ENCODE results near the gene SLC12A5. TPM values are rescaled to one million over a fixed set of nuclear protein-coding genes. Genes with fewer than 3 reads are reported as not detected.
A peak's percentile ranks its signal among the peaks of the same experiment; 100 is the strongest.

Gene SLC12A5
- polyA plus RNA-seq, 2 of the 4 experiments (the other 2 are of a cell fraction), result 3.0 to 10.8 TPM

DNA sequence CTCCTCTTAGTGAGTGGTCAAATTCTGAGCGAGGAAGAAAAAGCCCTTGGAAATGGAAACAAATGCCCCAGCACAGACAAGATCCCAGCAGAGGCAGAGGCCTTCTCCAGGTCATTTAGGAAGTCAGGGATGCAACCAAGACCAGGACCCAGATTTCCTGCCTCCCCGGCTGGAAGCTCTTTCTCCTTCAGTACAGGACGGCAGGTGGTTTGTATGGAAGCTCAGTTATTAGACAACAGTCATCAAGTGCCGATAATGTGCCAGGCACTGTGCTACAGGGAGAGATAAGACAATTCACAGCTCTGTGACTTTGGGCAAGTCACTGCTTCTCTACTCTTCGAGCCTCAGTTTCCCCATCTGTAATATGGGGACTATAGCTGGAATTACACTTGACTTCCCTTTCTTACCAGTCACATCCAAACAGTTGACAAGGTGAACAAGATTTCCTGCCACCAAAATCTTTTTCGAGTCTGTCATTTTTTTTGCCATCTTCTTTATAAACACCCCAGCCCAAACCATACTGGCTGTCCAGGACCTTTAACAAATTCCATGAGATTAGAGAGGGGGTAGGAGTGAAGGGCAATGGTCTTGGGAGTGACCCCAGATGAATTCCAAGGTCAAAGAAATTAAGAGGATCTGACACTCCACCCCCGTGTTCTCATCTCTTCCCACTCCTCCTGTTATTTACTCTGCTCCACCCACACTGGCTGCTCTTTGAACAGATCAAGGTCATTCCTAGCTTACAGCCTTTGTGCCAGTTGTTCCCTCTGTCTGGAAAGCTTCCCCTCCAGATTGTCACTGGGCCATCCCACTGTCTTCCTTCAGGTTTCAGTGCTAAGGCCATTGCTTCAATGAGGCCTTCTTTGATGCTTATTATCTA is 14.3 kb upstream of the SLC12A5 start:
- H3K4me3 ChIP-seq, result peak overlapping the region; percentile 44; the same call in 1 of the 3 replicates
- FAIRE-seq, result no peak
- no peak for DNase-seq (ENCODE audit: low read depth in 1 of 2, low spot score in 1 of 2)
- H3K4me2 ChIP-seq, result peak overlapping the region; percentile 100
- no peaks in the 10 kb centered on the region for H3K9me3 ChIP-seq
- H3K27ac ChIP-seq, result no peak overlapping the region
- TF ChIP-seq ZC3H11A (IDR thresholded peaks at IDR 0.05), result no peak
- TF ChIP-seq POLR2A (IDR thresholded peaks at IDR 0.05; ENCODE audit: low read length), result no peak
- no peak for TF ChIP-seq NPAS2 (CRISPR knock-in tag; IDR thresholded peaks at IDR 0.05; ENCODE audit: borderline replicate concordance)
- TF ChIP-seq POLR2AphosphoS2 (conservative IDR thresholded peaks at IDR 0.05; ENCODE audit: low read length), result no peak
- no peak for TF ChIP-seq ZSCAN20 (CRISPR knock-in tag; IDR thresholded peaks at IDR 0.05)
- no peak for TF ChIP-seq NFE2L2 (conservative IDR thresholded peaks at IDR 0.05; ENCODE audit: low read length)
- no peak for TF ChIP-seq REST (IDR thresholded peaks at IDR 0.05)
- TF ChIP-seq EP300 (IDR thresholded peaks at IDR 0.05), result no peak
- TF ChIP-seq, protein P1, sequence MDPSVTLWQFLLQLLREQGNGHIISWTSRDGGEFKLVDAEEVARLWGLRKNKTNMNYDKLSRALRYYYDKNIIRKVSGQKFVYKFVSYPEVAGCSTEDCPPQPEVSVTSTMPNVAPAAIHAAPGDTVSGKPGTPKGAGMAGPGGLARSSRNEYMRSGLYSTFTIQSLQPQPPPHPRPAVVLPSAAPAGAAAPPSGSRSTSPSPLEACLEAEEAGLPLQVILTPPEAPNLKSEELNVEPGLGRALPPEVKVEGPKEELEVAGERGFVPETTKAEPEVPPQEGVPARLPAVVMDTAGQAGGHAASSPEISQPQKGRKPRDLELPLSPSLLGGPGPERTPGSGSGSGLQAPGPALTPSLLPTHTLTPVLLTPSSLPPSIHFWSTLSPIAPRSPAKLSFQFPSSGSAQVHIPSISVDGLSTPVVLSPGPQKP (IDR thresholded peaks at IDR 0.05; ENCODE audit: low read depth, low read length), result no peak
- TF ChIP-seq RFX5 (IDR thresholded peaks at IDR 0.05), result no peak
- no peak for TF ChIP-seq MAFK (IDR thresholded peaks at IDR 0.05; ENCODE audit: partially characterized antibody)
- no peak for TF ChIP-seq JUNB (IDR thresholded peaks at IDR 0.05)
- TF ChIP-seq NR3C1 (IDR thresholded peaks at IDR 0.05), result no peak
- TF ChIP-seq CEBPB (IDR thresholded peaks at IDR 0.05), result no peak
- TF ChIP-seq HES2 (IDR thresholded peaks at IDR 0.05), result no peak
- H3K4me1 ChIP-seq, result peaks cover 8% of the 10 kb centered on the region
- ChIA-PET POLR2A (interaction anchor here (1.0 to 1.2 kb wide), 2 partner anchors 28 to 333 kb away, joined by 3 to 5 read pairs; no protein-coding TSS in a partner anchor), CTCF (interaction anchor here (0.6 to 20.1 kb wide), 60 partner anchors 9 to 919 kb away, joined by 3 to 450 read pairs (median 4); partner anchors contain the start of genes ELMO2, SLC12A5, ZNF335 and ZSWIM1)
- no peak for ATAC-seq
- 40% methylated on average over 7 of the region's 7 CpGs for WGBS (ENCODE audit: missing lambda C conversion rate)

GRCh38 chr20:46017272-46017671 is 11.7 kb upstream of the SLC12A5 start:
- H3K4me3 ChIP-seq, result no peak overlapping the region
- ATAC-seq (no peak), FAIRE-seq (no peak), DNase-seq (ENCODE audit: low read depth in 1 of 2, low spot score in 1 of 2) (no peak)
- no peak overlapping the region for H3K4me2 ChIP-seq
- WGBS (ENCODE audit: missing lambda C conversion rate), result 43% methylated on average over 4 of the region's 4 CpGs
- CTCF ChIA-PET, result interaction anchor here (0.6 to 3.4 kb wide), 14 partner anchors 9 to 421 kb away, joined by 3 to 18 read pairs (median 4); partner anchors contain the start of gene MMP9
- no peaks in the 10 kb centered on the region for H3K9me3 ChIP-seq
- no peak overlapping the region for H3K27ac ChIP-seq
- POLR2A ChIA-PET, result no interaction called here
- peaks cover 8% of the 10 kb centered on the region for H3K4me1 ChIP-seq
- TF ChIP-seq JUNB (IDR thresholded peaks at IDR 0.05), result no peak
- TF ChIP-seq RAD21 (conservative IDR thresholded peaks at IDR 0.05 in 1 of 2, IDR thresholded peaks at IDR 0.05 in 1 of 2), result no peak
- no peak for TF ChIP-seq BHLHE40 (IDR thresholded peaks at IDR 0.05; ENCODE audit: low read depth, low read length)
- TF ChIP-seq, protein P2, sequence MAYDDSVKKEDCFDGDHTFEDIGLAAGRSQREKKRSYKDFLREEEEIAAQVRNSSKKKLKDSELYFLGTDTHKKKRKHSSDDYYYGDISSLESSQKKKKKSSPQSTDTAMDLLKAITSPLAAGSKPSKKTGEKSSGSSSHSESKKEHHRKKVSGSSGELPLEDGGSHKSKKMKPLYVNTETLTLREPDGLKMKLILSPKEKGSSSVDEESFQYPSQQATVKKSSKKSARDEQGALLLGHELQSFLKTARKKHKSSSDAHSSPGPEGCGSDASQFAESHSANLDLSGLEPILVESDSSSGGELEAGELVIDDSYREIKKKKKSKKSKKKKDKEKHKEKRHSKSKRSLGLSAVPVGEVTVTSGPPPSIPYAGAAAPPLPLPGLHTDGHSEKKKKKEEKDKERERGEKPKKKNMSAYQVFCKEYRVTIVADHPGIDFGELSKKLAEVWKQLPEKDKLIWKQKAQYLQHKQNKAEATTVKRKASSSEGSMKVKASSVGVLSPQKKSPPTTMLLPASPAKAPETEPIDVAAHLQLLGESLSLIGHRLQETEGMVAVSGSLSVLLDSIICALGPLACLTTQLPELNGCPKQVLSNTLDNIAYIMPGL (CRISPR knock-in tag; IDR thresholded peaks at IDR 0.05; ENCODE audit: borderline replicate concordance), result no peak
- no peak for TF ChIP-seq FOSL2 (IDR thresholded peaks at IDR 0.05)
- no peak for TF ChIP-seq FOSL2 (CRISPR knock-in tag; IDR thresholded peaks at IDR 0.05)
- TF ChIP-seq FOXS1 (CRISPR knock-in tag; IDR thresholded peaks at IDR 0.05), result no peak
- no peak for TF ChIP-seq SREBF2 (IDR thresholded peaks at IDR 0.05)
- no peak for TF ChIP-seq MAZ (IDR thresholded peaks at IDR 0.05; ENCODE audit: borderline replicate concordance, low read depth, low read length)
- TF ChIP-seq, protein P3, sequence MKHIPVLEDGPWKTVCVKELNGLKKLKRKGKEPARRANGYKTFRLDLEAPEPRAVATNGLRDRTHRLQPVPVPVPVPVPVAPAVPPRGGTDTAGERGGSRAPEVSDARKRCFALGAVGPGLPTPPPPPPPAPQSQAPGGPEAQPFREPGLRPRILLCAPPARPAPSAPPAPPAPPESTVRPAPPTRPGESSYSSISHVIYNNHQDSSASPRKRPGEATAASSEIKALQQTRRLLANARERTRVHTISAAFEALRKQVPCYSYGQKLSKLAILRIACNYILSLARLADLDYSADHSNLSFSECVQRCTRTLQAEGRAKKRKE (CRISPR knock-in tag; IDR thresholded peaks at IDR 0.05; ENCODE audit: low read depth), result no peak
- TF ChIP-seq EHMT2 (IDR thresholded peaks at IDR 0.05; ENCODE audit: low read depth), result no peak
- no peak for TF ChIP-seq RARB (CRISPR knock-in tag; IDR thresholded peaks at IDR 0.05)
- TF ChIP-seq, protein P4, sequence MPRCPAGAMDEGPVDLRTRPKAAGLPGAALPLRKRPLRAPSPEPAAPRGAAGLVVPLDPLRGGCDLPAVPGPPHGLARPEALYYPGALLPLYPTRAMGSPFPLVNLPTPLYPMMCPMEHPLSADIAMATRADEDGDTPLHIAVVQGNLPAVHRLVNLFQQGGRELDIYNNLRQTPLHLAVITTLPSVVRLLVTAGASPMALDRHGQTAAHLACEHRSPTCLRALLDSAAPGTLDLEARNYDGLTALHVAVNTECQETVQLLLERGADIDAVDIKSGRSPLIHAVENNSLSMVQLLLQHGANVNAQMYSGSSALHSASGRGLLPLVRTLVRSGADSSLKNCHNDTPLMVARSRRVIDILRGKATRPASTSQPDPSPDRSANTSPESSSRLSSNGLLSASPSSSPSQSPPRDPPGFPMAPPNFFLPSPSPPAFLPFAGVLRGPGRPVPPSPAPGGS (IDR thresholded peaks at IDR 0.05), result no peak
- TF ChIP-seq POLR2AphosphoS2 (conservative IDR thresholded peaks at IDR 0.05; ENCODE audit: low read length), result no peak
- TF ChIP-seq HOXB13 (CRISPR knock-in tag; IDR thresholded peaks at IDR 0.05; ENCODE audit: low read depth), result no peak
- TF ChIP-seq NFE2L2 (conservative IDR thresholded peaks at IDR 0.05; ENCODE audit: low read length), result no peak
